ENCODE data around the gene HNRNPLL.

DNA sequence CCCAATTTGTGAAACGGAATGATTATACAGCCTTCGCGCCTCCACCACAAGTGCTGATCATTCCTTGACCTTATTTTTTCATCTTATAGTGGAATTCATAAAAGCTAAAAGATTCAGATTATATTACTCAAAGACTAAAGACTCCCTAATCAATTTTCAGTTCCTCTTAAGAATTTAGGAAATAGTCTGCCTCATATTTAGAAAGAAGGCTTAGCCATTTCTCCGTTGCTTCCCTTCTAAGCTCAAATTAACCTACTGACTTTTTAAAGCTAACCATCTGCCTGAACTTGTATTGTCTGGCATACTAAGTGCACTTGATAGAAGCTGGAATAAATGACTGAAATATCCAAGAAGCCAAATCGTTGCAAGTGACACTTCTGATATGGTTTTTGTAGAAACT, 44.7 kb downstream of the HNRNPLL start:
- no peak for TF ChIP-seq ZFX (IDR thresholded peaks at IDR 0.05)
- TF ChIP-seq, protein P1, sequence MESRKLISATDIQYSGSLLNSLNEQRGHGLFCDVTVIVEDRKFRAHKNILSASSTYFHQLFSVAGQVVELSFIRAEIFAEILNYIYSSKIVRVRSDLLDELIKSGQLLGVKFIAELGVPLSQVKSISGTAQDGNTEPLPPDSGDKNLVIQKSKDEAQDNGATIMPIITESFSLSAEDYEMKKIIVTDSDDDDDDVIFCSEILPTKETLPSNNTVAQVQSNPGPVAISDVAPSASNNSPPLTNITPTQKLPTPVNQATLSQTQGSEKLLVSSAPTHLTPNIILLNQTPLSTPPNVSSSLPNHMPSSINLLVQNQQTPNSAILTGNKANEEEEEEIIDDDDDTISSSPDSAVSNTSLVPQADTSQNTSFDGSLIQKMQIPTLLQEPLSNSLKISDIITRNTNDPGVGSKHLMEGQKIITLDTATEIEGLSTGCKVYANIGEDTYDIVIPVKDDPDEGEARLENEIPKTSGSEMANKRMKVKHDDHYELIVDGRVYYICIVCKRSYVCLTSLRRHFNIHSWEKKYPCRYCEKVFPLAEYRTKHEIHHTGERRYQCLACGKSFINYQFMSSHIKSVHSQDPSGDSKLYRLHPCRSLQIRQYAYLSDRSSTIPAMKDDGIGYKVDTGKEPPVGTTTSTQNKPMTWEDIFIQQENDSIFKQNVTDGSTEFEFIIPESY (IDR thresholded peaks at IDR 0.05; ENCODE audit: extremely low read depth, insufficient replicate concordance, low read length) = no peak
- TF ChIP-seq EZH2 (IDR thresholded peaks at IDR 0.05) = no peak
- TF ChIP-seq, protein P2, sequence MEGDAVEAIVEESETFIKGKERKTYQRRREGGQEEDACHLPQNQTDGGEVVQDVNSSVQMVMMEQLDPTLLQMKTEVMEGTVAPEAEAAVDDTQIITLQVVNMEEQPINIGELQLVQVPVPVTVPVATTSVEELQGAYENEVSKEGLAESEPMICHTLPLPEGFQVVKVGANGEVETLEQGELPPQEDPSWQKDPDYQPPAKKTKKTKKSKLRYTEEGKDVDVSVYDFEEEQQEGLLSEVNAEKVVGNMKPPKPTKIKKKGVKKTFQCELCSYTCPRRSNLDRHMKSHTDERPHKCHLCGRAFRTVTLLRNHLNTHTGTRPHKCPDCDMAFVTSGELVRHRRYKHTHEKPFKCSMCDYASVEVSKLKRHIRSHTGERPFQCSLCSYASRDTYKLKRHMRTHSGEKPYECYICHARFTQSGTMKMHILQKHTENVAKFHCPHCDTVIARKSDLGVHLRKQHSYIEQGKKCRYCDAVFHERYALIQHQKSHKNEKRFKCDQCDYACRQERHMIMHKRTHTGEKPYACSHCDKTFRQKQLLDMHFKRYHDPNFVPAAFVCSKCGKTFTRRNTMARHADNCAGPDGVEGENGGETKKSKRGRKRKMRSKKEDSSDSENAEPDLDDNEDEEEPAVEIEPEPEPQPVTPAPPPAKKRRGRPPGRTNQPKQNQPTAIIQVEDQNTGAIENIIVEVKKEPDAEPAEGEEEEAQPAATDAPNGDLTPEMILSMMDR (IDR thresholded peaks at IDR 0.05 in 2 of 3, conservative IDR thresholded peaks at IDR 0.05 in 1 of 3; ENCODE audit: borderline replicate concordance in 1 of 3, insufficient read depth in 1 of 3, low read depth in 2 of 3, low read length in 2 of 3) = no peak
- TF ChIP-seq SP1 (IDR thresholded peaks at IDR 0.05; ENCODE audit: low read depth) = no peak
